Endothelial cell of hepatic sinusoid (primary cell): ENCODE results near the gene FREM1.
"Not testable (repeated sequence)": the region's sequence is repeated elsewhere in the genome, so short reads cannot be mapped to it uniquely, and the experiment has no call there.

ENCODE experiments used
- in situ Hi-C: cut with HindIII; loops from 2 replicates; pipeline ENCODE4 v1.10.0; 2017; ENCODE audit warnings: low sequenced_read_pairs

The FREM1 gene, protein sequence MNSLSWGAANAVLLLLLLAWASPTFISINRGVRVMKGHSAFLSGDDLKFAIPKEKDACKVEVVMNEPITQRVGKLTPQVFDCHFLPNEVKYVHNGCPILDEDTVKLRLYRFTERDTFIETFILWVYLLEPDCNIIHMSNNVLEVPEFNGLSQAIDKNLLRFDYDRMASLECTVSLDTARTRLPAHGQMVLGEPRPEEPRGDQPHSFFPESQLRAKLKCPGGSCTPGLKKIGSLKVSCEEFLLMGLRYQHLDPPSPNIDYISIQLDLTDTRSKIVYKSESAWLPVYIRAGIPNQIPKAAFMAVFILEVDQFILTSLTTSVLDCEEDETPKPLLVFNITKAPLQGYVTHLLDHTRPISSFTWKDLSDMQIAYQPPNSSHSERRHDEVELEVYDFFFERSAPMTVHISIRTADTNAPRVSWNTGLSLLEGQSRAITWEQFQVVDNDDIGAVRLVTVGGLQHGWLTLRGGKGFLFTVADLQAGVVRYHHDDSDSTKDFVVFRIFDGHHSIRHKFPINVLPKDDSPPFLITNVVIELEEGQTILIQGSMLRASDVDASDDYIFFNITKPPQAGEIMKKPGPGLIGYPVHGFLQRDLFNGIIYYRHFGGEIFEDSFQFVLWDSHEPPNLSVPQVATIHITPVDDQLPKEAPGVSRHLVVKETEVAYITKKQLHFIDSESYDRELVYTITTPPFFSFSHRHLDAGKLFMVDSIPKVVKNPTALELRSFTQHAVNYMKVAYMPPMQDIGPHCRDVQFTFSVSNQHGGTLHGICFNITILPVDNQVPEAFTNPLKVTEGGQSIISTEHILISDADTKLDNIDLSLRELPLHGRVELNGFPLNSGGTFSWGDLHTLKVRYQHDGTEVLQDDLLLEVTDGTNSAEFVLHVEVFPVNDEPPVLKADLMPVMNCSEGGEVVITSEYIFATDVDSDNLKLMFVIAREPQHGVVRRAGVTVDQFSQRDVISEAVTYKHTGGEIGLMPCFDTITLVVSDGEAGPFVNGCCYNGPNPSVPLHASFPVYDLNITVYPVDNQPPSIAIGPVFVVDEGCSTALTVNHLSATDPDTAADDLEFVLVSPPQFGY (N-terminal part only)

DNA sequence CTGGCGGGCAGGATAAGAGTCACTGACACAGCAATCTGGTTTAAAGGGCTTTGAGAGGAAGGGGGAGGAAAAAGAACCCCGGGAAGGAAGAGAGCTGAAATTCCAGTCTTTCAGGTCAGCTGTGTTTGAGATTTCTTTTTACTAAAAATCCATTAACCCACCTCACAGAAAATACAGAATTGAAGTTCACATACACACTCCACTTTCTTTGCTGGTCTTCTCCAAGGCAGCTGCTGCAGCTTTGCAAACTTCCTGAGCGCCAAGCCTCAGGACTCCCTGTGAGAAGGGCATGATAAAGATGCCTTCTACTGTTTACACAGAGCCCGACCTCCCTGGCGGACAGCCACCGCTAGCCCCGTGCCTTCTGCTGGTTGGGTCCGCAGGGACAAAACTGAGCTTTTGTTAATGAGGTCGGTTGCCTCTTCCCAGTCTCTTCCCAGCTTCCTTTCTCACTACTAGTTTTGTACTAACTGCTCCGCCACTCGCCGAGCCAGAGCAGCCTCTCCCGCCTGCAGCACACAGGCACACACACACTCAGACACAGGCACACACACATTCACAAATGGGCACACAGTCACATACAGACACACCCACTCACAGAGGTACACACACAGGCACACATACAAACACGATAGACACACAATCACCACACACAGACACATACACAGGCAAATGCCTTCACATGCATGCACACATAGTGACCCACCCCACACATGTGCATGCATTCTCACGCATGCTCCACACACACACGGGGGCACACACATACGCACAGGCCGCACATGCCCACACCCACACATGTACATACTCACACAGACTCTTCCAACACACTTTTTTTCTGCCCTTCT, at the start of gene FREM1:
FREM1 (minus strand) TSS at position 468 of the 845 bp plus-strand sequence. CDS start 41,451 bp downstream, outside the sequence.
- in situ Hi-C loops: loop anchor here (5.0 kb wide), 1 partner anchor 82 kb away; no protein-coding TSS in a partner anchor

GRCh38 chr9:14958989-14959388, 48.8 kb upstream of the FREM1 start:
- in situ Hi-C loops: no loop called here

DNA sequence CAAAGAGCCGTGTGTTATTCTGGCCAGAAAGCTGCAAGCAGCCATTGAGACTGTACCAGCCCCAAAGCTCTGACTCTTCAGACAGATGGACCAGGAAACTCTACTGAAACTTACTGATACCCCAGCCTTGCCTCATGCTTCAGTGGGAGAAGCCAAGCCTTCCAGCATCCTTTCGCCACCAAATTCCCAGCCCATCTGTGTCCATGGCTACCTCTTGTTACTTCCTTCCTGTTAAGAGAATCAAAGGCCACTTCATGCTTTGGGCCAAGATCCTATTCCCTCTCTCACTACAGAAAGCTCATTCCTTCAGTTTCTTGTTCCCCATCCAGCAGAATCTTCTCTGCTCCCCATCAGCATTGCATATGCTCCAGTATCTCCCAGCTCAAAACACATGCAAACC, 46.9 kb upstream of the FREM1 start:
- in situ Hi-C loops: no loop called here

DNA sequence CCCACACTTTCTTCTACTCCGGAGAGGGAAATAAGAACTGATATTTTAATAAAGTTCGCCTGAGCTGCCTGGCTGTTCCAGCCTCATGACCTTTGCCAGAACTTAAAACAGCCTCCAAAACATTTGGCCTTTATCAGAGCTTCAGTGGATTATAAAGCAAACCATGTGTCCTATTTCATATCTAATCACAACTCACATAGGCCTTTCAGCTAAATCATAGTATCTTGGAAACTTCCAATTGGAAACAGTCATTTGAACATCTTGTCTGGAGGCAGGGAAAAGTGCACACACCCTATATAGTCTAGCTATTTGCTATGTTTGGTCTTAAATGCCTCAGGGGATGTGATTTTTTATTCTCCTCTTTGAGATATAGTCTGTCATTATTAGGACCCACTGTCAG, 46.0 kb upstream of the FREM1 start:
- in situ Hi-C loops: no loop called here

DNA sequence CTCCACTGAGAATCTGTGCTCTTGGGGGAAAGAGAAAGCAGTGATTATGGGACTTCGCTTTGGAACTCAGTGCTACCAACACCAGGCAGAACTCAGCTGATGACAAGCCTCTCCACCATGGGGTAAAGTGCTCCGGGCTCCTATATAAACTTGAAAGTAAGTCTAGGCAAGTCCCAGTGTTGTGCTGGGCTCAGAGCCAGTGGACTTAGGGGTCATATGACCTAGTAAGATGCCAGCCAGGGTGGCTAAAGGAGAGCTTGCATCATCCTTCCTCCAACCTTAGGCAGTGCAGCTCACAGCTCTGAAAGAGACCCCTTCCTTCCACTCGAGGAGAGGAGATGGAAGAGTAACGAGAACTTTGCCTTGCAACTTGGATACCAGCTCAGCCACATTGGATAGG, 35.1 kb upstream of the FREM1 start:
- in situ Hi-C loops: no loop called here

GRCh38 chr9:14941501-14942405, 31.5 kb upstream of the FREM1 start:
- in situ Hi-C loops: no loop called here

GRCh38 chr9:14939378-14939777, 29.1 kb upstream of the FREM1 start:
- in situ Hi-C loops: no loop called here

- in situ Hi-C loops: no loop called here
Measured at GRCh38 chr9:14937216-14937615, 27.0 kb upstream of the FREM1 start.

DNA sequence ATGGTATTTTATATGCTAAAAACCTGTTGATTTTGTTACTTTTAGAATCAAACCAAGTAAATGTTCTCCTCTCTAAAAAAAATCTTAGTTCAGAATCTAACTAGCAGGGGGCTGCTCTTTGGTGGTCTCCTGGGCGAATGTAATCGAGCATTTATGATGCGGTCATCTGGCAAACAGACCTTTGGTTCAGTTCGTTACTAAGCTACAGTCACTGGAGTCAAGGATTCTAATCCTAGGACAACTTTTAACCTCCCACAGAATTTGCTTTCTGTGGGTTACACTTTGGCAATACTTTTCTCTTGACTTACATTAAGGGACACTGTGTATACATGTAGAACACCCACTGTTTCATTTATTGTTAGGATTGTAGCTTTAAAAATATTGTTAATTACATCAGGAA, 26.3 kb upstream of the FREM1 start:
- in situ Hi-C loops: no loop called here

DNA sequence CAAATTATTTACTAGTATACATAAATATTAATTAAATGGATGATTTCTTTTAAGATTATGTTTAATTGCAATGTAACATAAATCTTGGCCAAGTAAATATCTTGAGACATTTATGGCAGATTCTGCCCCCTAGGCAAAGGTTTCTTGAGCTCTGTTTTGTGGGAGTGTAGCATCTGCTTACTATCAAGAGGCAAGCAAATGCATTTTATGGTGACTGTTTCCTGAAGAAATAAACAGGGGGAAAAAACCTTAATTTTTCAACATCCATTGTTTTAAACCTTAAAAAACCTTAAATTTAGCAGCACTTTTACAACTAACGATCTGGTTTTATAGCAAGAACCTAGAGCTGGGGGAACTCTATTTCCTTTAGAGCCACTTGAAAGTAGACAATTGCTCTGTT, 25.7 kb upstream of the FREM1 start:
- in situ Hi-C loops: no loop called here

DNA sequence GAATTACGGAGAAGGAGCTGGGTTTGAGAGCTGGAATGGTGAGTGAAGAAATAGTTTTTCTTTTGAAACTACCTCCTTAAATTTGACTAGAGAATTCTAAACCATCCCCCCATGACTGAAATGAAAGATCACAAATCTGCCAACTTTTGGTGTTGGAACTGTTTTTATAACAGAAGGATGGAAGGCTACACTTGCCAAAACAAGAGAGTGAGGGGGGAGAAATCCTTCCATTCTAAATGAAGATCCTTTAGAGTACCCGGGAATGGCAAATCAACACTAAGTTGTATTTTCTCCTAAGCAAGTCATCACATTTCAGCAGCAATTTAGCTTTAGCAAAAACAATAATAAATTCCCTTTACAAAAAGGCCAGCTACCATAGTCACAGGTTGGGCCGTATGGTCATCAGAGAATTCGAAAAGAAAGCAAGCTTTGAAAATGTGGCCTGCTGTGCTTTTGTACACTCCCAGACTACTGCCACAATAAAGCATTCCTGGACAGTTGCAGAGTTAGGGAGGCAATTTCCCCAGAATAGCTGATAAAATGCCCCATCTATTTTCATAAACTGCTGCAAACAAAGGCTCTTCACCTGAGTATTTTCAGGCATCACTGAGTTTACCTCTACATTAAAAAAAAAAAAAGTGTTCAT, 25.0 kb upstream of the FREM1 start:
- in situ Hi-C loops: no loop called here

DNA sequence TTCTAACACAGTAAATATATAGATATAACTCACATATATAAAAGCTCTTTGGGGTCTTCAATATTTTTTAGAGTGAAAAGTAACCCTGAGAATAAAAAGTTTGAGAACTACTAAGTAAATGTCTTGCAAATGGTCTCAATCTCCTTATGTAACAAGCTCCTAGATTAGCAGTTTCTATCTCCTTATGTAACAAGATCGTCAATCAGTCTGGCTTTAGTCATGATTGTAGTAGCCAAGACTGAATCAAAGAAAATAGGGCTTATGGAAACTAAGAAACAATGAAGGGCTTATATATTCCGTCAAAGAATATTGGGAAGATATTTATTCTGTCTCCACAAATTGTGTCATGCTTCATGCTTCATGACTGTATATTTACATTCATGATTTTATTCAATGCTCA, 22.4 kb upstream of the FREM1 start:
- in situ Hi-C loops: no loop called here

- in situ Hi-C loops: no loop called here
Measured at GRCh38 chr9:14932231-14932630, 22.0 kb upstream of the FREM1 start.

- in situ Hi-C loops: no loop called here
Measured at GRCh38 chr9:14926941-14927624, 16.9 kb upstream of the FREM1 start.

GRCh38 chr9:14924230-14925219, 14.3 kb upstream of the FREM1 start:
- in situ Hi-C loops: no loop called here

DNA sequence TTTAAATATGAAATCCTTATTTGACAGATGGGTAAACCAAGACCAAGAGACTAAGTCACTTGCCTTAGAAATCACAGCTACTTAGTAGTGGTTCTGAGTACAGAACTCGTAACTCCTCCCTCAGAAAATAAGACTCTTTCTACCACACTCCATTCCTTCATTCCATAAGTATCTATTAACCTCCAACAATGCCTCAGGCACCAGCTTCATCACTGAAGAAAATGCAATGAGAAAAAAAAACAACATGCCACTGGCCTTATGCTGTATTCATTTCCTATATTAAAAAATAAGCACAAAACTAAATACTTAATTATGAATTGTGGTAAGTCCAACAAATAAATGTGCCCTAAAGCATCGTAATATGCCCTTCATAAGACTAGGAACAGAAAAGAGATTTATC, 13.5 kb upstream of the FREM1 start:
- in situ Hi-C loops: no loop called here

GRCh38 chr9:14920805-14921204, 10.6 kb upstream of the FREM1 start:
- in situ Hi-C loops: not testable (repeated sequence)
